ENCODE measurements around the gene RARA. TPM values are rescaled to one million over a fixed set of nuclear protein-coding genes. Genes with fewer than 3 reads are reported as not detected.

Gene RARA
- total and polyA plus RNA-seq, 2 experiments from 2014 or later, result 7.4 to 15.9 TPM

DNA sequence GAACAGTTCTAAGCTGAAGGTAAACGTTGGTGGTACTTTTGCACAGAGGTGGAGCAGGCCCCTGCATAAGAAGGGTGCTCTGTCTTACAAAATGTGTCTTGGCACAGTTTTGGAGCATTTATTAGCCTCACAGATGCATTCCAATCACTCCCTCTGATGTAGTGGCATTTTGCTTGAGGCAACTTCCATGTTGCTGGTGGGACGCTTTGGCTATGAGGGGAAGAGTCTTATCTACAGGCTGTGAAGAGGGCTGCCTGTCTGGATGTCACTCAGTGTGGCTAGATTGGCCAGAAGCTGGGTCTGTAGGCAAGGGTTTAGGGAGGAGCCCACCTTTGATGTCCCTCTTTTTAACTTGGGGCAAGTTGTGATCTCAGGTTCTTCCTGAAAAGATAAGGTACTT is 2.6 kb upstream of the RARA start:
- H2AFZ ChIP-seq, result no peak overlapping the region
- peak overlapping the region; percentile 47 for H3K27ac ChIP-seq (ENCODE audit: low read depth)
- no peaks in the 10 kb centered on the region for H3K9me2 ChIP-seq (ENCODE audit: insufficient read depth)
- ATAC-seq (peak; percentile 2; the same call in 2 of the 3 replicates), DNase-seq (ENCODE audit: low spot score) (no peak)
- no peaks in the 10 kb centered on the region for H3K79me2 ChIP-seq (replicated peaks; ENCODE audit: insufficient read depth)
- peaks cover 33% of the 10 kb centered on the region for H3K4me1 Mint-ChIP-seq
- H3K4me3 Mint-ChIP-seq, result no peak overlapping the region
- H3F3A ChIP-seq (replicated peaks; ENCODE audit: low read depth), result peaks cover 39% of the 10 kb centered on the region
- TF ChIP-seq EZH2phosphoT487 (IDR thresholded peaks at IDR 0.05; ENCODE audit: unreplicated experiment) (no peak), POLR2AphosphoS5 (IDR thresholded peaks at IDR 0.05; ENCODE audit: low read depth) (no peak), ZNF331 (CRISPR knock-in tag; IDR thresholded peaks at IDR 0.05; ENCODE audit: low read depth) (no peak), ZNF114 (CRISPR knock-in tag; IDR thresholded peaks at IDR 0.05) (no peak), EZH2 (IDR thresholded peaks at IDR 0.05; ENCODE audit: low read depth, unreplicated experiment) (no peak), CREB1 (CRISPR knock-in tag; IDR thresholded peaks at IDR 0.05; ENCODE audit: low read depth) (no peak)
- TF ChIP-seq, protein P1, sequence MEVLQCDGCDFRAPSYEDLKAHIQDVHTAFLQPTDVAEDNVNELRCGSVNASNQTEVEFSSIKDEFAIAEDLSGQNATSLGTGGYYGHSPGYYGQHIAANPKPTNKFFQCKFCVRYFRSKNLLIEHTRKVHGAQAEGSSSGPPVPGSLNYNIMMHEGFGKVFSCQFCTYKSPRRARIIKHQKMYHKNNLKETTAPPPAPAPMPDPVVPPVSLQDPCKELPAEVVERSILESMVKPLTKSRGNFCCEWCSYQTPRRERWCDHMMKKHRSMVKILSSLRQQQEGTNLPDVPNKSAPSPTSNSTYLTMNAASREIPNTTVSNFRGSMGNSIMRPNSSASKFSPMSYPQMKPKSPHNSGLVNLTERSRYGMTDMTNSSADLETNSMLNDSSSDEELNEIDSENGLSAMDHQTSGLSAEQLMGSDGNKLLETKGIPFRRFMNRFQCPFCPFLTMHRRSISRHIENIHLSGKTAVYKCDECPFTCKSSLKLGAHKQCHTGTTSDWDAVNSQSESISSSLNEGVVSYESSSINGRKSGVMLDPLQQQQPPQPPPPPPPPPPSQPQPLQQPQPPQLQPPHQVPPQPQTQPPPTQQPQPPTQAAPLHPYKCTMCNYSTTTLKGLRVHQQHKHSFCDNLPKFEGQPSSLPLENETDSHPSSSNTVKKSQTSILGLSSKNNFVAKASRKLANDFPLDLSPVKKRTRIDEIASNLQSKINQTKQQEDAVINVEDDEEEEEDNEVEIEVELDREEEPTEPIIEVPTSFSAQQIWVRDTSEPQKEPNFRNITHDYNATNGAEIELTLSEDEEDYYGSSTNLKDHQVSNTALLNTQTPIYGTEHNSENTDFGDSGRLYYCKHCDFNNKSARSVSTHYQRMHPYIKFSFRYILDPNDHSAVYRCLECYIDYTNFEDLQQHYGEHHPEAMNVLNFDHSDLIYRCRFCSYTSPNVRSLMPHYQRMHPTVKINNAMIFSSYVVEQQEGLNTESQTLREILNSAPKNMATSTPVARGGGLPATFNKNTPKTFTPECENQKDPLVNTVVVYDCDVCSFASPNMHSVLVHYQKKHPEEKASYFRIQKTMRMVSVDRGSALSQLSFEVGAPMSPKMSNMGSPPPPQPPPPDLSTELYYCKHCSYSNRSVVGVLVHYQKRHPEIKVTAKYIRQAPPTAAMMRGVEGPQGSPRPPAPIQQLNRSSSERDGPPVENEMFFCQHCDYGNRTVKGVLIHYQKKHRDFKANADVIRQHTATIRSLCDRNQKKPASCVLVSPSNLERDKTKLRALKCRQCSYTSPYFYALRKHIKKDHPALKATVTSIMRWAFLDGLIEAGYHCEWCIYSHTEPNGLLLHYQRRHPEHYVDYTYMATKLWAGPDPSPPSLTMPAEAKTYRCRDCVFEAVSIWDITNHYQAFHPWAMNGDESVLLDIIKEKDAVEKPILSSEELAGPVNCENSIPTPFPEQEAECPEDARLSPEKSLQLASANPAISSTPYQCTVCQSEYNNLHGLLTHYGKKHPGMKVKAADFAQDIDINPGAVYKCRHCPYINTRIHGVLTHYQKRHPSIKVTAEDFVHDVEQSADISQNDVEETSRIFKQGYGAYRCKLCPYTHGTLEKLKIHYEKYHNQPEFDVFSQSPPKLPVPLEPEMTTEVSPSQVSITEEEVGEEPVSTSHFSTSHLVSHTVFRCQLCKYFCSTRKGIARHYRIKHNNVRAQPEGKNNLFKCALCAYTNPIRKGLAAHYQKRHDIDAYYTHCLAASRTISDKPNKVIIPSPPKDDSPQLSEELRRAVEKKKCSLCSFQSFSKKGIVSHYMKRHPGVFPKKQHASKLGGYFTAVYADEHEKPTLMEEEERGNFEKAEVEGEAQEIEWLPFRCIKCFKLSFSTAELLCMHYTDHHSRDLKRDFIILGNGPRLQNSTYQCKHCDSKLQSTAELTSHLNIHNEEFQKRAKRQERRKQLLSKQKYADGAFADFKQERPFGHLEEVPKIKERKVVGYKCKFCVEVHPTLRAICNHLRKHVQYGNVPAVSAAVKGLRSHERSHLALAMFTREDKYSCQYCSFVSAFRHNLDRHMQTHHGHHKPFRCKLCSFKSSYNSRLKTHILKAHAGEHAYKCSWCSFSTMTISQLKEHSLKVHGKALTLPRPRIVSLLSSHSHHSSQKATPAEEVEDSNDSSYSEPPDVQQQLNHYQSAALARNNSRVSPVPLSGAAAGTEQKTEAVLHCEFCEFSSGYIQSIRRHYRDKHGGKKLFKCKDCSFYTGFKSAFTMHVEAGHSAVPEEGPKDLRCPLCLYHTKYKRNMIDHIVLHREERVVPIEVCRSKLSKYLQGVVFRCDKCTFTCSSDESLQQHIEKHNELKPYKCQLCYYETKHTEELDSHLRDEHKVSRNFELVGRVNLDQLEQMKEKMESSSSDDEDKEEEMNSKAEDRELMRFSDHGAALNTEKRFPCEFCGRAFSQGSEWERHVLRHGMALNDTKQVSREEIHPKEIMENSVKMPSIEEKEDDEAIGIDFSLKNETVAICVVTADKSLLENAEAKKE (CRISPR knock-in tag; IDR thresholded peaks at IDR 0.05), result no peak
- H3K27me3 Mint-ChIP-seq (ENCODE audit: insufficient read depth, low read depth, poor library complexity), result peaks cover 9% of the 10 kb centered on the region
- no peaks in the 10 kb centered on the region for H3K9me3 Mint-ChIP-seq
- H3K4me3 ChIP-seq, result peak overlapping the region; percentile 36; the same call in 1 of the 2 replicates
- H3K36me3 ChIP-seq (ENCODE audit: insufficient read depth), result peaks cover 10% of the 10 kb centered on the region; the same call in 1 of the 2 replicates
- peak overlapping the region; percentile 91 for H3K4me2 ChIP-seq
- peaks cover 22% of the 10 kb centered on the region for H4K20me1 ChIP-seq (replicated peaks; ENCODE audit: insufficient read depth)
- H3K27ac Mint-ChIP-seq, result no peak overlapping the region; the same call in 1 of the 2 replicates
- peaks cover 45% of the 10 kb centered on the region for H3K4me1 ChIP-seq (ENCODE audit: insufficient read depth)
- H3K36me3 Mint-ChIP-seq (ENCODE audit: low read depth), result peaks cover 32% of the 10 kb centered on the region
- H3K27me3 ChIP-seq (ENCODE audit: insufficient read depth), result peaks cover 10% of the 10 kb centered on the region; the same call in 1 of the 2 replicates
